C4-2B (cell line): ENCODE measurements around the gene GDPD2.

Experiments used
- H3K27ac ChIP-seq: fragments of 450-650 bp; 2 replicates; pipeline ENCODE4 v1.5.1; 2017
- CTCF ChIP-seq: fragments of 450-650 bp; conservative IDR thresholded peaks from 2 replicates; pipeline ENCODE4 v1.5.1; 2017; ENCODE audit warnings: mild to moderate bottlenecking
- ZFX ChIP-seq: fragments of 450-650 bp; IDR thresholded peaks from 2 replicates; pipeline ENCODE4 v1.6.1; 2017

Gene GDPD2

DNA sequence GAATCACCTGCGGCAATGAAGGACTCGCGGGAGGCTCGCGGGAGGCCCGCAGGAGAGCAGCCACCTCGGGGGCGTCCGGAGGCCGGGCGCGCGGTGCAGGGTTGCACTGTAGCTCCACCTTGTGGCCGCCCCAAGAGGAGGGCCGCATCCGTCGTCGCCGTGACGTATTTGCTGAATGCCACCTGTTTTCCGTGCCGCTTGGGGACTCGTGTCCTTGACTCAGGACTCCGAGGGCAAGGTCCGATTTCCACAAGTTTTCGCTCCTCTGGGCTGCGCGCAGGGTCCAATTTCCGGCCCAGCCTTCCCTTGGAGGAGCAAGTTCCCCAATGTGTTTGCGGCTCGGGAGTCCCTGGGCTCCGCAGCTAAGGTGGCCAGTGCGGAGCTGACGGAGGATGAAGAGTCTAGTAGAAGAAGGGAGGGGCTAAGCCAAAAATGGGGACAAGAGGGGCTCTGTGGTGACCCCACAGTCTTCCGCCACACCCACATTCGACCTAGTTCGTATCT, 10.8 kb downstream of the GDPD2 start:
- TF ChIP-seq ZFX: no peak
- TF ChIP-seq CTCF: peak; percentile 83
- peak overlapping the region; percentile 69 for H3K27ac ChIP-seq

DNA sequence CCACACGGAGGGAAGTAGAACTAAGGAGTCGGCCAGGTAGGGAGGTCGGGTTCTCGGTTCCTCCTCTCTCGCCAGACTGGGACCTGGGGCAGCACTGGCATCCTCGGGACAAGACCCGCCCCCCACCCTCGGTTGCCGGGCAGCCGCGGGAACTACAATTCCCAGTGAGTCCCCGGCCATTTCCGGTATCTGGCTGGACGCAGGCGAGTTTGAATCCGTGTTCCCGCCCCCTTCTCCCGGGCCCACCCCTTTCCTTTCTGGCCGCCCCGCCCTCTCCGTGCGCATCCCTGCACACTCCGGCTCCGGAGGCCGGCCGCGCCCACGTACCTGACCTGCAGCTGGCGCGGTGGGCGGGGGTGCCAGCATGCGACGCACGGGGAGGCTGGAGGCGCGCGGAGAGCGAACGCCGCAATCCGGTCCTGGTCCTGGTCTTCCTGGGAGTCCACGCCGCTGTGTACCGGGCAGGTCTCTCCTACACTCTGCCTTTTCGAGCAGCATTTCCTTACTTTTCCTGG, 11.3 kb downstream of the GDPD2 start:
- TF ChIP-seq ZFX (no peak), CTCF (no peak)
- H3K27ac ChIP-seq: peak overlapping the region; percentile 69

GRCh38 chrX:70434914-70435586, 11.9 kb downstream of the GDPD2 start:
- TF ChIP-seq ZFX (no peak), CTCF (no peak)
- H3K27ac ChIP-seq: peak overlapping the region; percentile 69; the same call in 1 of the 2 replicates

- TF ChIP-seq ZFX: no peak
- TF ChIP-seq CTCF: no peak
- H3K27ac ChIP-seq: no peak overlapping the region
Observed at GRCh38 chrX:70436343-70436742, 13.2 kb downstream of the GDPD2 start.

DNA sequence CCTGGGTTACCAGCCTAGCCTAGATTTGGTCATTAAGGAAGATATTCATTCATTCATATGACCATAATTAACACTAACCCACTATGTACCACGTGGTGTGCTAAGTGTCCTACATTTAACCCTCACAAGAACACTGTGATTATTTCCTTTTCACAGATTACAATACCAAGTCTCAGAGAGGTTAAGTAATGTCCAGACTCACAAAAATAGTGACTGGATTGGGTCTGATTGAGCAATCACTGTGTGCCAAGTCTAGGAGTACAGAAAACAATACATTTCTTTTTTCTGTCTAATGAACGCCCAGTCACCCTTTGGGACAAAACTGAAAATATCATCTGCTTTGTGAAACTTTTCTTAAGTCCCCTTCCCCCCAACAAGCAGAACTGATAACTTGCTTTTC, 13.9 kb downstream of the GDPD2 start:
- H3K27ac ChIP-seq: no peak overlapping the region
- TF ChIP-seq ZFX (no peak), CTCF (no peak)

GRCh38 chrX:70437921-70438665, 15.0 kb downstream of the GDPD2 start:
- TF ChIP-seq ZFX (no peak), CTCF (no peak)
- no peak overlapping the region for H3K27ac ChIP-seq

- TF ChIP-seq ZFX: no peak
- no peak for TF ChIP-seq CTCF
- no peak overlapping the region for H3K27ac ChIP-seq
Observed at GRCh38 chrX:70439016-70439415, 15.9 kb downstream of the GDPD2 start.
